ENCODE data around the gene KCNH5. TPM values are rescaled to one million over a fixed set of nuclear protein-coding genes. Genes with fewer than 3 reads are reported as not detected.

Gene KCNH5
- total and polyA plus RNA-seq, 4 donors: not detected

DNA sequence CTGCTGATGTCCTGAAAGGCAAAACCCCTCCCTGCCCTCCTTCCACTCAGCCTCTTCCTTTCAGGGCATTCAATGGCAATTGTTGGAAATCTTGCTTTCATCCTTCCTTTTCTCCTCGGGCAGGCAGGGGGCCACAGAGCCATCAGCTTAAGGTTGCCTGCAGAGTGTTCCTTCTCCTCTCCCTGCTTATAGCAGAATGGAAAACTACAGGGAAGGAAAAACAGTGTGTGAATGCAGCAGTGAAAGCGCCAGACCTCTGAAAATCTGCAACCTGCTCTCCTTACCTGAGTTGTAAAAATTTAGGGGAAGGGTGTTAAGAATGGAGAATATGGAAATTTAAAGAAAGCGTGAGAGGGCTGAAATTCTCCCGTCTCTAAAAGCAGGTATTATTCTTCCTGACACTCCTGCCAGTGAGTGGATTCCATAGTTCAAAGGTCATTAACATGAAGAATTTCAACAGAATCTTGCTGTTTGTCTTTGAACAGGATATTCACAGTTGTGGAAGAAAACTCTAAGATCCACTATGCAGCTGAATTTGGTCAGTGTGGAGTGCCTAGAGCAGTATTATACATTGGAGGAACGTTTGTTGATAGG is 348.8 kb downstream of the KCNH5 start:
- 19% methylated on average over 5 of the region's 5 CpGs for WGBS
- H3K9ac ChIP-seq (ENCODE audit: low read depth in 1 of 2, low read length in 2 of 2): no peak overlapping the region
- no peaks in the 10 kb centered on the region for H3K36me3 ChIP-seq (ENCODE audit: control insufficient read depth in 4 of 4, insufficient read depth in 3 of 4, low read depth in 1 of 4, low read length in 3 of 4)
- H3K27ac ChIP-seq (ENCODE audit: low read depth in 1 of 2, low read length in 2 of 2): no peak overlapping the region
- peaks cover 0 to 4% (median 2%) of the 10 kb centered on the region in 4 donors for H3K4me1 ChIP-seq (ENCODE audit: control insufficient read depth in 4 of 4, insufficient read depth in 4 of 4, low read length in 3 of 4)
- no peak overlapping the region for H3K4me3 ChIP-seq (ENCODE audit: low read depth in 1 of 3, low read length in 3 of 3)
- TF ChIP-seq, protein P1, sequence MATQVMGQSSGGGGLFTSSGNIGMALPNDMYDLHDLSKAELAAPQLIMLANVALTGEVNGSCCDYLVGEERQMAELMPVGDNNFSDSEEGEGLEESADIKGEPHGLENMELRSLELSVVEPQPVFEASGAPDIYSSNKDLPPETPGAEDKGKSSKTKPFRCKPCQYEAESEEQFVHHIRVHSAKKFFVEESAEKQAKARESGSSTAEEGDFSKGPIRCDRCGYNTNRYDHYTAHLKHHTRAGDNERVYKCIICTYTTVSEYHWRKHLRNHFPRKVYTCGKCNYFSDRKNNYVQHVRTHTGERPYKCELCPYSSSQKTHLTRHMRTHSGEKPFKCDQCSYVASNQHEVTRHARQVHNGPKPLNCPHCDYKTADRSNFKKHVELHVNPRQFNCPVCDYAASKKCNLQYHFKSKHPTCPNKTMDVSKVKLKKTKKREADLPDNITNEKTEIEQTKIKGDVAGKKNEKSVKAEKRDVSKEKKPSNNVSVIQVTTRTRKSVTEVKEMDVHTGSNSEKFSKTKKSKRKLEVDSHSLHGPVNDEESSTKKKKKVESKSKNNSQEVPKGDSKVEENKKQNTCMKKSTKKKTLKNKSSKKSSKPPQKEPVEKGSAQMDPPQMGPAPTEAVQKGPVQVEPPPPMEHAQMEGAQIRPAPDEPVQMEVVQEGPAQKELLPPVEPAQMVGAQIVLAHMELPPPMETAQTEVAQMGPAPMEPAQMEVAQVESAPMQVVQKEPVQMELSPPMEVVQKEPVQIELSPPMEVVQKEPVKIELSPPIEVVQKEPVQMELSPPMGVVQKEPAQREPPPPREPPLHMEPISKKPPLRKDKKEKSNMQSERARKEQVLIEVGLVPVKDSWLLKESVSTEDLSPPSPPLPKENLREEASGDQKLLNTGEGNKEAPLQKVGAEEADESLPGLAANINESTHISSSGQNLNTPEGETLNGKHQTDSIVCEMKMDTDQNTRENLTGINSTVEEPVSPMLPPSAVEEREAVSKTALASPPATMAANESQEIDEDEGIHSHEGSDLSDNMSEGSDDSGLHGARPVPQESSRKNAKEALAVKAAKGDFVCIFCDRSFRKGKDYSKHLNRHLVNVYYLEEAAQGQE (IDR thresholded peaks at IDR 0.05): no peak
- TF ChIP-seq FOXA1 (IDR thresholded peaks at IDR 0.05) (no peak), HNF4A (conservative IDR thresholded peaks at IDR 0.05) (peak; percentile 57 to 62), RXRA (IDR thresholded peaks at IDR 0.05) (peak in 1 of 2 donors; percentile 19), SP1 (IDR thresholded peaks at IDR 0.05) (peak; percentile 30), NR2F2 (IDR thresholded peaks at IDR 0.05) (no peak)
- TF ChIP-seq, protein P2, sequence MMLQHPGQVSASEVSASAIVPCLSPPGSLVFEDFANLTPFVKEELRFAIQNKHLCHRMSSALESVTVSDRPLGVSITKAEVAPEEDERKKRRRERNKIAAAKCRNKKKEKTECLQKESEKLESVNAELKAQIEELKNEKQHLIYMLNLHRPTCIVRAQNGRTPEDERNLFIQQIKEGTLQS (IDR thresholded peaks at IDR 0.05): no peak
- DNase-seq (ENCODE audit: low spot score): no peak
- H3K9me3 ChIP-seq (ENCODE audit: control insufficient read depth in 4 of 4, low read length in 3 of 4): no peaks in the 10 kb centered on the region
- H3K27me3 ChIP-seq (ENCODE audit: control insufficient read depth in 4 of 4, insufficient read depth in 4 of 4, low read length in 3 of 4): no peaks in the 10 kb centered on the region

DNA sequence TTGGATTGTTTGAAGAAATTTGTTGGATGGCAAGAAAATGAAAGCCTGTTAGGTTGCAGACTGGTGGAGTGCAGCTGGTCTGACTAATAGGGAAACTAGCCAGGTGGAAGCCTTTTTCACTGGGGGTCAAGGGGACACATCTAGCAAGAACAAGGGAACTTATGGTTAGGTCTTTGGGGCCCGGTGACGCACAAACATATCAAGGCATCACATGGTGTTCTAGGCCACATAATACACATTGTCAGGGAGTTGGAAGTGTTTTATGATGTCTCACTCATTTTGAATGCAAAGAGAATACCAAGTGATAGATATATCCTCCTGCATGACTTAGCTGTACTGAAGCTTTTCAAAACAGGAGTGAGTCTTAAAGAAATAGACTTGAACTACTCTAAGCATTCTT is 351.2 kb downstream of the KCNH5 start:
- H3K27ac ChIP-seq (ENCODE audit: low read depth in 1 of 2, low read length in 2 of 2): no peak overlapping the region
- no peak overlapping the region for H3K9ac ChIP-seq (ENCODE audit: low read depth in 1 of 2, low read length in 2 of 2)
- DNase-seq (ENCODE audit: low spot score): no peak
- no peaks in the 10 kb centered on the region for H3K36me3 ChIP-seq (ENCODE audit: control insufficient read depth in 4 of 4, insufficient read depth in 3 of 4, low read depth in 1 of 4, low read length in 3 of 4)
- peaks cover 0 to 4% (median 2%) of the 10 kb centered on the region in 4 donors for H3K4me1 ChIP-seq (ENCODE audit: control insufficient read depth in 4 of 4, insufficient read depth in 4 of 4, low read length in 3 of 4)
- H3K27me3 ChIP-seq (ENCODE audit: control insufficient read depth in 4 of 4, insufficient read depth in 4 of 4, low read length in 3 of 4): no peaks in the 10 kb centered on the region
- TF ChIP-seq, protein P3, sequence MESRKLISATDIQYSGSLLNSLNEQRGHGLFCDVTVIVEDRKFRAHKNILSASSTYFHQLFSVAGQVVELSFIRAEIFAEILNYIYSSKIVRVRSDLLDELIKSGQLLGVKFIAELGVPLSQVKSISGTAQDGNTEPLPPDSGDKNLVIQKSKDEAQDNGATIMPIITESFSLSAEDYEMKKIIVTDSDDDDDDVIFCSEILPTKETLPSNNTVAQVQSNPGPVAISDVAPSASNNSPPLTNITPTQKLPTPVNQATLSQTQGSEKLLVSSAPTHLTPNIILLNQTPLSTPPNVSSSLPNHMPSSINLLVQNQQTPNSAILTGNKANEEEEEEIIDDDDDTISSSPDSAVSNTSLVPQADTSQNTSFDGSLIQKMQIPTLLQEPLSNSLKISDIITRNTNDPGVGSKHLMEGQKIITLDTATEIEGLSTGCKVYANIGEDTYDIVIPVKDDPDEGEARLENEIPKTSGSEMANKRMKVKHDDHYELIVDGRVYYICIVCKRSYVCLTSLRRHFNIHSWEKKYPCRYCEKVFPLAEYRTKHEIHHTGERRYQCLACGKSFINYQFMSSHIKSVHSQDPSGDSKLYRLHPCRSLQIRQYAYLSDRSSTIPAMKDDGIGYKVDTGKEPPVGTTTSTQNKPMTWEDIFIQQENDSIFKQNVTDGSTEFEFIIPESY (IDR thresholded peaks at IDR 0.05): no peak
- TF ChIP-seq SP1 (IDR thresholded peaks at IDR 0.05) (no peak), FOXA2 (IDR thresholded peaks at IDR 0.05) (no peak), HNF4G (IDR thresholded peaks at IDR 0.05) (no peak), EGR1 (IDR thresholded peaks at IDR 0.05; ENCODE audit: low read depth in 2 of 2) (no peak), RAD21 (IDR thresholded peaks at IDR 0.05) (no peak), GABPA (IDR thresholded peaks at IDR 0.05 in 1 of 2, conservative IDR thresholded peaks at IDR 0.05 in 1 of 2) (no peak), HNF4A (conservative IDR thresholded peaks at IDR 0.05) (no peak), YY1 (IDR thresholded peaks at IDR 0.05) (no peak), JUND (IDR thresholded peaks at IDR 0.05) (no peak), RXRA (IDR thresholded peaks at IDR 0.05) (no peak), FOXA1 (IDR thresholded peaks at IDR 0.05) (no peak), NR2F2 (IDR thresholded peaks at IDR 0.05) (no peak), TAF1 (conservative IDR thresholded peaks at IDR 0.05) (no peak)
- TF ChIP-seq, protein P4, sequence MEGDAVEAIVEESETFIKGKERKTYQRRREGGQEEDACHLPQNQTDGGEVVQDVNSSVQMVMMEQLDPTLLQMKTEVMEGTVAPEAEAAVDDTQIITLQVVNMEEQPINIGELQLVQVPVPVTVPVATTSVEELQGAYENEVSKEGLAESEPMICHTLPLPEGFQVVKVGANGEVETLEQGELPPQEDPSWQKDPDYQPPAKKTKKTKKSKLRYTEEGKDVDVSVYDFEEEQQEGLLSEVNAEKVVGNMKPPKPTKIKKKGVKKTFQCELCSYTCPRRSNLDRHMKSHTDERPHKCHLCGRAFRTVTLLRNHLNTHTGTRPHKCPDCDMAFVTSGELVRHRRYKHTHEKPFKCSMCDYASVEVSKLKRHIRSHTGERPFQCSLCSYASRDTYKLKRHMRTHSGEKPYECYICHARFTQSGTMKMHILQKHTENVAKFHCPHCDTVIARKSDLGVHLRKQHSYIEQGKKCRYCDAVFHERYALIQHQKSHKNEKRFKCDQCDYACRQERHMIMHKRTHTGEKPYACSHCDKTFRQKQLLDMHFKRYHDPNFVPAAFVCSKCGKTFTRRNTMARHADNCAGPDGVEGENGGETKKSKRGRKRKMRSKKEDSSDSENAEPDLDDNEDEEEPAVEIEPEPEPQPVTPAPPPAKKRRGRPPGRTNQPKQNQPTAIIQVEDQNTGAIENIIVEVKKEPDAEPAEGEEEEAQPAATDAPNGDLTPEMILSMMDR (IDR thresholded peaks at IDR 0.05; ENCODE audit: low read depth, low read length, missing input control): no peak
- TF ChIP-seq, protein P2 (IDR thresholded peaks at IDR 0.05): no peak
- TF ChIP-seq, protein P5, sequence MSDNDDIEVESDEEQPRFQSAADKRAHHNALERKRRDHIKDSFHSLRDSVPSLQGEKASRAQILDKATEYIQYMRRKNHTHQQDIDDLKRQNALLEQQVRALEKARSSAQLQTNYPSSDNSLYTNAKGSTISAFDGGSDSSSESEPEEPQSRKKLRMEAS (IDR thresholded peaks at IDR 0.05): no peak
- TF ChIP-seq, protein P1 (IDR thresholded peaks at IDR 0.05): no peak
- WGBS: 95% methylated on average over 2 of the region's 2 CpGs
- no peaks in the 10 kb centered on the region for H3K9me3 ChIP-seq (ENCODE audit: control insufficient read depth in 4 of 4, low read length in 3 of 4)
- H3K4me3 ChIP-seq (ENCODE audit: low read depth in 1 of 3, low read length in 3 of 3): no peak overlapping the region

Data from liver (tissue), 9 donors.